ENCODE data around the gene TBX6.

The TBX6 gene

GRCh38 chr16:30068333-30068732 is 23.4 kb downstream of the TBX6 start:
- no peaks in the 10 kb centered on the region for H3K9me3 Mint-ChIP-seq
- no peaks in the 10 kb centered on the region for H3K27me3 Mint-ChIP-seq (ENCODE audit: low read depth)
- H3K36me3 Mint-ChIP-seq (ENCODE audit: low read depth): peaks cover 43% of the 10 kb centered on the region
- H3K4me3 Mint-ChIP-seq: peak overlapping the region; percentile 65
- H3K27ac Mint-ChIP-seq: peak overlapping the region; percentile 79
- peaks cover 37% of the 10 kb centered on the region for H3K4me1 Mint-ChIP-seq (ENCODE audit: low read depth)

GRCh38 chr16:30067584-30067916 is 24.2 kb downstream of the TBX6 start:
- H3K36me3 Mint-ChIP-seq (ENCODE audit: low read depth): peaks cover 43% of the 10 kb centered on the region
- peak overlapping the region; percentile 98 for H3K27ac Mint-ChIP-seq

GRCh38 chr16:30066761-30067583 is 24.8 kb downstream of the TBX6 start:
- Mint-ChIP-seq H3K4me3 (peak overlapping the region; percentile 99), H3K4me1 (ENCODE audit: low read depth) (peaks cover 35% of the 10 kb centered on the region), H3K27me3 (ENCODE audit: low read depth) (no peaks in the 10 kb centered on the region), H3K9me3 (no peaks in the 10 kb centered on the region), H3K36me3 (ENCODE audit: low read depth) (peaks cover 40% of the 10 kb centered on the region), H3K27ac (peak overlapping the region; percentile 98)

More at GRCh38 chr16:30067584-30067916, 24.2 kb downstream of the TBX6 start:
- Mint-ChIP-seq H3K9me3 (no peaks in the 10 kb centered on the region), H3K4me3 (peak overlapping the region; percentile 99), H3K4me1 (ENCODE audit: low read depth) (peaks cover 37% of the 10 kb centered on the region), H3K27me3 (ENCODE audit: low read depth) (no peaks in the 10 kb centered on the region)

DNA sequence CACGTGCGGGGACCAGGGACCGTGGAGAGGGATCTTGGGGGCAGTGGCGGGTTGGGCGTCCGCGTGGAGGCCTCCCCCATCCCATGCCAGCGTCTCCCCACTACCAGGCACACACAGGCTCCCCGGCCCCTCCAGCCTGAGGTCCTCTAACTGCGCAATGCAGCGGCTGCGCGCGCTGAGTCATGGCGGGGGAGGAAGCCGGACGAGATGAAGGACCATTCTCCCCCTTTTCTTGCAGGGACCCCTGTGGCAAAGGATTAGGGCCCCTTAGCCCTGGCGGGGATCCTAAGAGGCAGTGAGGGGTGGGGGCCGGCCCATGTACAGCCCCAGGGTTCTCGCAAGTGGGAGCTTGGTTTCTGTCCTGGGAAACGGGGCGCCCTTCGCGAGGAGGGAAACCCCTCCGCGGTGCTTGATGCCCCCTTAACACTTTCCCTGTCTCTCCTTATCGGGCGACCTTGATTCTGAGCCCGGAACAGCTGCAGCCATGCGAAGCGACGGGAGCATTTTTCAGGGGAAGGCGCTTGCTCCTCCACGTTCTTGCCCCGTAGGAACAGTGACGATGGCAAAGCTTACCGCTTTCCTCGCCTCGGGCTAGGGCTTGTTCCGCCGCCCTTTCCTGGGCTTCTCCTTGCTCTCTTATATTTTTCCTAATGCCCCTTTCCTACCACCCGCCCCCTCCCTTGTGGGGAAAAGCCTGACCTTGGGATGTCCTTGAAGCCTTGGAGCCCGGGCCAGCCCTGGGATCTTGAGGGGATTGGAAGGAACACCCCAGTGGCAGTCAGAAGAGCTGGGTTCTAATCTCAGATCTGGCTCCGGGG is 25.6 kb downstream of the TBX6 start:
- no peaks in the 10 kb centered on the region for H3K27me3 Mint-ChIP-seq (ENCODE audit: low read depth)
- no peaks in the 10 kb centered on the region for H3K9me3 Mint-ChIP-seq
- peak overlapping the region; percentile 98 for H3K27ac Mint-ChIP-seq
- H3K36me3 Mint-ChIP-seq (ENCODE audit: low read depth): peaks cover 37% of the 10 kb centered on the region
- peak overlapping the region; percentile 99 for H3K4me3 Mint-ChIP-seq
- H3K4me1 Mint-ChIP-seq (ENCODE audit: low read depth): peaks cover 35% of the 10 kb centered on the region

DNA sequence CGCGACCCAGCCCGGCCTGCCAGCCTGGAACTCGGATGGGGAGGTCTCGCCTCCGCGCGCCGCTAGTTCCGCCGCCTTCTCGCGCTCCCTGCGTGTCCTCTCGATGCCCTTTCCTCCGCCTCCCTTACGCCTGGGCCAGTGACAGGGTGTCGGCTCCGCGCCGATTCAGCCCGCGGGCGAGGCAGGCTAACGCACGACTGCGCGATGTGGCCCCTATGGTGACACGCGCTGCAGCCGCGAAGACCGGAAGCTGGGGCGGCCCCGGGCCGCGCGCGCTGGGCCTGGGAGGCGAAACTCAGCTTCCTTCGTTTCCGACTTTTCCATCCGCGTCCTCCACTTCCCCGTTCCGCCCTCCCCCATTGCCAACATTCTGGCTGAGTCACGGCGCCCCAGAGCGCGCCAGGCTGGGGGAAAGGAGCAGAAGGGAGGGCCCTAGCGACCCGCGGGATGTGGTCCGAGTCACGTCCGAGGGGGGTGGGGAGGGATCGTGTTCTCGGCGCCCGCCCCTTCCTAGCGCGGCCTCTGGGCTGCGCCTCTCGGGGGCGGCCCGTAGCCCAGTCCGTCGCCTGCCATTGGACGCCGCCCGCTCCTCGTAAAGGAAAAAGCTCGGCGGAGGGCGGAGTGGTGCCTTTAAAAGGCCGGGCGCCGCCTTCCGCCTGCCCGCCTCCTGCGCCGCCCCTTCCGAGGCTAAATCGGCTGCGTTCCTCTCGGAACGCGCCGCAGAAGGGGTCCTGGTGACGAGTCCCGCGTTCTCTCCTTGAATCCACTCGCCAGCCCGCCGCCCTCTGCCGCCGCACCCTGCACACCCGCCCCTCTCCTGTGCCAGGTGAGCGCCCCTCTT is 26.4 kb downstream of the TBX6 start, which contains the start of gene ALDOA:
ALDOA (plus strand) TSS at position 659 of the 841 bp plus-strand sequence. CDS start 1,138 bp downstream, outside the sequence.
- H3K4me3 Mint-ChIP-seq: peak within 1 kb of the TSS; percentile 99
- peaks cover 34% of the 10 kb centered on the region for H3K4me1 Mint-ChIP-seq (ENCODE audit: low read depth)
- H3K9me3 Mint-ChIP-seq: no peaks in the 10 kb centered on the region
- peak within 1 kb of the TSS; percentile 98 for H3K27ac Mint-ChIP-seq
- H3K36me3 Mint-ChIP-seq (ENCODE audit: low read depth): peaks cover 38% of the 10 kb centered on the region
- H3K27me3 Mint-ChIP-seq (ENCODE audit: low read depth): no peaks in the 10 kb centered on the region

- Mint-ChIP-seq H3K27me3 (ENCODE audit: low read depth) (no peaks in the 10 kb centered on the region), H3K4me3 (peak overlapping the region; percentile 99), H3K36me3 (ENCODE audit: low read depth) (peaks cover 35% of the 10 kb centered on the region), H3K9me3 (no peaks in the 10 kb centered on the region), H3K4me1 (ENCODE audit: low read depth) (peaks cover 32% of the 10 kb centered on the region), H3K27ac (peak overlapping the region; percentile 98)
These were observed 27.0 kb downstream of the TBX6 start for GRCh38 chr16:30064729-30065101.

DNA sequence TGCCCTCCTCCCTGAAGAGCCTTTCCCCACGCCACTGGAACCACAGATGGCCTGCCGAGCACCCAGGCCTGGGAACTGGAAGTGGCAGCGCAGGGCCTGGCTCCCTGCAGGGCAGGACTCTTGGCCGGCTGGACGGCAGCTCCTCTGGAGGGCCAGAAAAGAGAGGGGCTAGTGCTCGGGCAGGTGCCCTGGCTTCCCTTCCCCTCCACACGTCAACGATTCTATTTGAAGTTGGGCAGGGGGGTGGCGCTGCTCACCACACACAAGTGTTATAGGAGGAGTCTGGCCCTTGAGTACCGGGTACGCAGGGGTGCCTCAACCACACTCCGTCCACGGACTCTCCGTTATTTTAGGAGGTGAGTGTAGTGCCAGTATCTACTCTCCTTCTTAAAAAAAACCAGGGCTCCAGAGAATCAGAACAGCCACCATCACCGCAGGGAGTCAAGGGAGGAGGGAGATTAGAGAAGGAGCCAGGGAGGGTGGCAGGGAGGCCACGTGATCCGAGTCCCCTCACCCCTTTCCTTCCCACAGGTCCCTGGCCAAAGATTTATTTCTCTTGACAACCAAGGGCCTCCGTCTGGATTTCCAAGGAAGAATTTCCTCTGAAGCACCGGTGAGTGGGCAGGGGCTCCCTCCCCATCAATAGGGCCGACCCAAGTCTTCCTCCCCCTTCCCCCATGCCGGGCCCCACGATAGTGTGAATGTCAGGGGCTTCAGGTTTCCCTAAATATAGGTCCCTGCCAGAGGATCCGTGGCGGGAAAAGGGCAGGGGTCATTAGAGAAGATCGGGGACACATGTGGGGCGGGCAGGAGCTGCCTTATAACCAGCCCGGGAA is 27.6 kb downstream of the TBX6 start:
- H3K27me3 Mint-ChIP-seq (ENCODE audit: low read depth): no peaks in the 10 kb centered on the region
- peak overlapping the region; percentile 99 for H3K27ac Mint-ChIP-seq
- H3K9me3 Mint-ChIP-seq: no peaks in the 10 kb centered on the region
- H3K36me3 Mint-ChIP-seq (ENCODE audit: low read depth): peaks cover 29% of the 10 kb centered on the region
- H3K4me3 Mint-ChIP-seq: peak overlapping the region; percentile 99
- H3K4me1 Mint-ChIP-seq (ENCODE audit: low read depth): peaks cover 27% of the 10 kb centered on the region

DNA sequence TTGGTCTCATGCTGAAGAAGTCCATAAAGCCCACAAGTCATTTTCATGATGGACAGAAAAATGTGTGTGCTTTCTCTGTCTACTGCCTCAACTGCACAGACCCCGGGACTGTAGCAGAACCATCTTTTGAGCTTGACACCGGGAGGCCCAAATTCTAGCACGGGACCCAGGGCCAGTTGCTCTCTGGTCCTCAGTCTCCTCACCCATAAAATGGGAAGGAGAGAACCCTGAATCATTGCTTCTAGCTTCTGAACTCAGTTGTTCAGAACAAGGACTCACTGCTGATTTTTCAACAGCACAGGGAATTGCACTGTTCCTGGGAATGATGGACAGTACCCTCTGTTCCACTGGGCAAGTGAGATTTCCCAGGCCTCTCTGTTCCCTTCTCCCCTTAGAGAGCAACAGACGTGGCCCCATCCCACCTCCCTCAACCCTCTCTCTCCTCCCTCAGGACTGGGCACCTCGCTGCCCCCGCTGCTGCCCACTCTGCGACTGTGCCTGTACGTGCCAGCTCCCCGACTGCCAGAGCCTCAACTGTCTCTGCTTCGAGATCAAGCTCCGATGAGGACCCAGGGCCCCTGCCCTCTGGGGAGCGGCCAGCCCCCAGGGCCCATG is 28.3 kb downstream of the TBX6 start:
- peaks cover 21% of the 10 kb centered on the region for H3K4me1 Mint-ChIP-seq (ENCODE audit: low read depth)
- peak overlapping the region; percentile 99 for H3K4me3 Mint-ChIP-seq
- H3K27ac Mint-ChIP-seq: peak overlapping the region; percentile 99
- H3K36me3 Mint-ChIP-seq (ENCODE audit: low read depth): peaks cover 21% of the 10 kb centered on the region
- no peaks in the 10 kb centered on the region for H3K9me3 Mint-ChIP-seq
- no peaks in the 10 kb centered on the region for H3K27me3 Mint-ChIP-seq (ENCODE audit: low read depth)

DNA sequence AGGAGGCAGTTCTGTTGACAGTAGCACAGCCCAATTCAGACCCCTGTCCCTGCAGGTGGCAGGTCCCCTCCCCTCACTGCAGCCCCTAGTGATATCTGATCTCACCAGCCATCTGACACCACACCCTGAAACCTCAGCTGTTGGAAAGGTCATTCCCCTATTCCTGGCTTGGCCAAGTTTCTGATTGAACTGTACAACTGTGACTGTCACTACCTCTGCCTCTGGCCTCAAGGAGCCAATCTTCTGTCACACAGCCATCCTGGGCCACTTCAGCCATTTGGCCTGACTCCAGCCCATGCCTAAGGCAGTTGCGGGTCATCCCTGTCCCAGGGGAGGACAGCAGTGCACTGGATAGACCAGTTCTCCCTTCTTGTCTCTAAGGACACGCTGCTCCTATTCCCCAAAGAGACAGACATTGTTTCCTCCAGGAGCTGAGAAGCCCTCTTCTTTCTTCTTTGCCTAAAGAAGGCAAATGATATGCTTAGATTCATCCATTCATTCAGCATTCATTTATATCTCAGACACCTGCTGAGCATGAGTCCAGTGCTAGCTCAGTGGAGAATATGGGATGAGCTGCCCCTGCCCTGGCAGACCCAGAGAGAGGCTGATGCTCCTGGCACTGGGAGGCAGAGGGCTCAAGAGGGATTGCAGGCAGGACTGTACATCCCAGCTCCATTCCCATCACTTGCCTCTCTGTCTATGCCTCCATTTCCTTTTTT is 30.7 kb downstream of the TBX6 start:
- no peaks in the 10 kb centered on the region for H3K27me3 Mint-ChIP-seq (ENCODE audit: low read depth)
- peaks cover 10% of the 10 kb centered on the region for H3K4me1 Mint-ChIP-seq (ENCODE audit: low read depth)
- no peak overlapping the region for H3K4me3 Mint-ChIP-seq
- H3K9me3 Mint-ChIP-seq: no peaks in the 10 kb centered on the region
- no peak overlapping the region for H3K27ac Mint-ChIP-seq
- peaks cover 7% of the 10 kb centered on the region for H3K36me3 Mint-ChIP-seq (ENCODE audit: low read depth)

GRCh38 chr16:30060346-30060745 is 31.4 kb downstream of the TBX6 start:
- no peaks in the 10 kb centered on the region for H3K27me3 Mint-ChIP-seq (ENCODE audit: low read depth)

GRCh38 chr16:30054959-30055553 is 36.7 kb downstream of the TBX6 start:
- Mint-ChIP-seq H3K4me1 (ENCODE audit: low read depth) (peaks cover 18% of the 10 kb centered on the region), H3K27ac (peak overlapping the region; percentile 55), H3K4me3 (peak overlapping the region; percentile 65), H3K27me3 (ENCODE audit: low read depth) (no peaks in the 10 kb centered on the region), H3K9me3 (no peaks in the 10 kb centered on the region), H3K36me3 (ENCODE audit: low read depth) (no peaks in the 10 kb centered on the region)

More at GRCh38 chr16:30060346-30060745, 31.4 kb downstream of the TBX6 start:
- no peaks in the 10 kb centered on the region for H3K9me3 Mint-ChIP-seq
- peaks cover 10% of the 10 kb centered on the region for H3K4me1 Mint-ChIP-seq (ENCODE audit: low read depth)
- no peak overlapping the region for H3K4me3 Mint-ChIP-seq
- peaks cover 7% of the 10 kb centered on the region for H3K36me3 Mint-ChIP-seq (ENCODE audit: low read depth)
- H3K27ac Mint-ChIP-seq: no peak overlapping the region

DNA sequence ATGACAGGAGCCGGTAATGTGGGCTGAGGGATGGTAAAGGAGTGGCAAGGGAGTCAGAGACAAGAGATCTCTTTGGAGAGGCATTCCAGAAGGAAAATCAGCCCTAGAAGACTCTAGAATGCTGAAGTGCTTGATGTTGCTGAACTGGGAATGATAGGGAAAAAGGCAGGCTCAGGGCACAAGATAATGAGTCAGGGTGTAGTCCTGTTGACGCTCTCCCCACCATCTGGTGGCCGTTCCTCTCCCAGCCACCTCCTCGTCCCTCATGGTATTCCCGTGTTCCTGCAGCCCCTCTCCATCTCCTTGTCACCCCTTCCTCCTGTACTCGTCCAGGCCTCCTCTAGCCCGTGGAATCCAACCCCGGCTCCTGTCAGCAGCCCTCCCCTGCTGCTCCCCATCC is 37.3 kb downstream of the TBX6 start:
- Mint-ChIP-seq H3K27ac (no peak overlapping the region), H3K4me3 (peak overlapping the region; percentile 65), H3K36me3 (ENCODE audit: low read depth) (no peaks in the 10 kb centered on the region), H3K9me3 (no peaks in the 10 kb centered on the region), H3K4me1 (ENCODE audit: low read depth) (peaks cover 18% of the 10 kb centered on the region), H3K27me3 (ENCODE audit: low read depth) (no peaks in the 10 kb centered on the region)
